Stimulated activated naive CD8-positive, alpha-beta T cell treated with anti-CD3 and anti-CD28 coated beads, Interleukin-15, amount 100 ng/mL, for 72 hours (primary cell): ENCODE data around the gene CCNO.
A peak's percentile ranks its signal among the peaks of the same experiment; 100 is the strongest.

ENCODE experiments used
- ATAC-seq: fragments of 150-1000 bp; cut with Tn5 transposase; 2 replicates; pipeline ENCODE4 v1.10.0; 2021; ENCODE audit warnings: mild to moderate bottlenecking, moderate library complexity
- DNase-seq, 2 donors: peaks; one replicate each; pipeline ENCODE4 v3.0.0; 2021 to 2022
- H3K27ac Mint-ChIP-seq, 2 donors: one replicate each; pipeline ENCODE4 v1.8.0; 2022; ENCODE audit warnings: mild to moderate bottlenecking in 2 of 2, mixed read lengths in 2 of 2, moderate library complexity in 2 of 2
- H3K27me3 Mint-ChIP-seq: one replicate; pipeline ENCODE4 v1.8.0; 2022; ENCODE audit warnings: mixed read lengths
- H3K4me1 Mint-ChIP-seq: one replicate; pipeline ENCODE4 v1.8.0; 2022; ENCODE audit warnings: mild to moderate bottlenecking, mixed read lengths
- H3K4me3 Mint-ChIP-seq, 2 donors: one replicate each; pipeline ENCODE4 v1.8.0; 2022; ENCODE audit warnings: mild to moderate bottlenecking in 2 of 2, mixed read lengths in 2 of 2, moderate library complexity in 1 of 2
- H3K9me3 Mint-ChIP-seq, 2 donors: one replicate each; pipeline ENCODE4 v1.8.0; 2022; ENCODE audit warnings: mixed read lengths in 2 of 2

Gene CCNO

DNA sequence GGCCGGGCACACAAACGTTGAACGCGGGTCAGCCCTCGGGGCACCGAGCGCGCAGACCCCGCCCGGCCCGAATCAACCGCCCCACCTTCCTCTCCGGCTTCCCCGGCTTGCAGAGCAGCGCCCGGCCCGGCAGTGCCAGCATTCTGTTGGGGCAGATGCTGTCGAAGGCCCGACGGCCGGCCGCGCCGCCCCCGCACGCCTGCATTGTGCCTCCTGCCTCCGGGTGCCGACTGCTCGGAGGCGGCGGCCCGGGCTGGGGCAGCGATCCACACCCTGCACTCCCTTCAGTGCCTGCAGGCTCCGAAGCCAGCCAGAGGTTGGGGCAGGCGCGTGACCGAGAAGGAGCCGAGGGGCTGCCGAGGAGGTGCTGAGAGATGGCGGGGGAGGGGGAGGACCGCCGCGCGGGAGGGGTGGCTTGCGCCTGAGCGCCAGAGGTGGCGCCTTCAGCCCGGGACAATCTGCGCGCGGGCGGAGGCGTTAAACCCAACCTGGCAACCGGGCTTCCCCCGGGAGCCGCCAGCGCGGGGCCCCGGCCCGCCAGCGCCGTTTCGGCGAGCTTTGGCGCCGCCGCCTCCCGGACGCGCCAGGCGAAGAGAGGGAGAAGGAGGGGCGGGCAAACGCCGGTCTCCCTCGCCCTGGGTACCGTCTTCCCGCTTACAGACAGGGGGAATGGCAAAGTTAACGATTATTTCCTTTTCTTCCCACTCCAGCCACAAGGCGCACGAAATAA lies 6.3 kb downstream of the CCNO start, which contains the start of gene MCIDAS:
TSS of gene MCIDAS (minus strand) at position 382 of the 730 bp plus-strand sequence. CDS start at position 205, 177 bp downstream.
- Mint-ChIP-seq H3K9me3 (no peaks in the 10 kb centered on the region), H3K27ac (no peak within 1 kb of the TSS), H3K4me3 (peak within 1 kb of the TSS; percentile 82 to 84), H3K4me1 (peaks cover 71% of the 10 kb centered on the region), H3K27me3 (peaks cover 94% of the 10 kb centered on the region)
- ATAC-seq, result peak; percentile 71
- DNase-seq, result peak; percentile 72 to 83

DNA sequence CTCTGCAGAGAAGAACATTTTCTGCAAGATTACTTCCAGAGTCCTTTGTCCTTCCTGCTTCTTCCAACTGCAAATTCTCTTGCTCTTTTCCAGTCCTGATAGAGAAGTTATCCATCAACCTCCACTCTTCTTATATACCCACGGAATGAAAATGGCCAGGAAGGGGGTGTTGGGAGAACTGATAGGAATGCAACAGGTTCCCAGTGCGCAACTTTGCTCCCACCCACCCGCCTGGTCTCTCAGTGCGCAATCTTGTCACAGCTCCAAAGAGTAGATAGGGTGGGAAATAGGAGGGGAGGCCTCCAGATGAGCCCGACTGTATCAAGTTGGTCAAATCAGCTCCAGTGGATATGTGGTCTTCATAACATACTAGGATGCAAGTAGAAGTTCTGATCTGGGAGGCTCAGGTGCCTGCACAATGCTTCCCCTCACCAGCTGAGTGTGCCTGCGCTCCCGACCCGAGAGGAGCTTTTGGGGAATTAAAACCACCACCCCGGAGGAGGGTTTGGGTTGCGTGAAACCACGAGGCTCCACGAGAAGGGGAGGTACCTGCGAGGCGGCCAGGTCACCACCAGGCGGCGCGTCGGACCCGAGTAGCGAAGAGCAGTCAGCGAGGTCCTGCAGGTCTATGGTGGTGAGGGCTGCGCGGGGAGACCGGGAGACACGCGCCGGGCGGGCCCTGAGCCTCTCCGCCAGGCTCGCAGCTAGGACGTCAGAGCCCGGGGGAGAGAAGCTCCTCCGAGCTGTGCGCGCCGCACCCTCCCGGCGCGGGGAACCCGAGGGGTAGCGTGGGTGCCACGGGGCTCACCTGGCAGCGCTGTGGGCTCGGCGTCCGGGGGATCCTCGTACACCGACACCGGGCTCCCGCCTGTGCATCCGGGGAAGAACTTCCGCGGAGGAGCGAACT lies 7.1 kb downstream of the CCNO start:
- H3K27ac Mint-ChIP-seq, result no peak overlapping the region
- peak overlapping the region; percentile 82 to 84 for H3K4me3 Mint-ChIP-seq
- ATAC-seq, result peak; percentile 81
- peak; percentile 84 for DNase-seq
- peaks cover 66% of the 10 kb centered on the region for H3K4me1 Mint-ChIP-seq
- H3K9me3 Mint-ChIP-seq, result no peaks in the 10 kb centered on the region
- peaks cover 94% of the 10 kb centered on the region for H3K27me3 Mint-ChIP-seq

GRCh38 chr5:55225346-55225745 lies 8.1 kb downstream of the CCNO start:
- H3K4me1 Mint-ChIP-seq, result peaks cover 69% of the 10 kb centered on the region
- no peak for ATAC-seq
- DNase-seq, result no peak
- peaks cover 94% of the 10 kb centered on the region for H3K27me3 Mint-ChIP-seq
- no peaks in the 10 kb centered on the region for H3K9me3 Mint-ChIP-seq
- no peak overlapping the region for H3K27ac Mint-ChIP-seq
- no peak overlapping the region for H3K4me3 Mint-ChIP-seq

DNA sequence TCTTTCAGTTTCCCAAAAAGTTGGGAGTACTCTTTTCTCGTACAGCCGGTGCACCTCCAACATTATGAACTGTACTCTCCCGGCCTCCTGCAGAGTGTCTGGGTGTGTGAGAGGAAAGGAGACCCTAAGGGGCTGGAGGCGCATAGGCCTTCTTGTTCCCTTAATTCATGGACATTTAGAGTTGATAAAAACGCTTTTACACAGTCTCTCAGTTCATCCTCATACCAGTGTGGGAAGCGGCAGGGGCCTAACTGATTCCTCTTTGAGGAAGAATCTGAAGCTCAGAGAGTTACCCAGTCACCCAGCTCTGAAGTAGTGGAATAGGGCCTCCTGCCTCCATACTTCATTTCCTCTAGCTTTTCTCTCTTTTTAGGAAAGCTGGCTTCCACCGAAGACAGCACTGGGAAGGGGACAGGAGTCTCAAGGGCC lies 9.6 kb downstream of the CCNO start:
- no peak for DNase-seq
- no peak for ATAC-seq
- H3K27ac Mint-ChIP-seq, result no peak overlapping the region
- H3K4me1 Mint-ChIP-seq, result peaks cover 63% of the 10 kb centered on the region
- H3K27me3 Mint-ChIP-seq, result peaks cover 93% of the 10 kb centered on the region
- H3K9me3 Mint-ChIP-seq, result no peaks in the 10 kb centered on the region
- H3K4me3 Mint-ChIP-seq, result peak overlapping the region; percentile 55 to 71

DNA sequence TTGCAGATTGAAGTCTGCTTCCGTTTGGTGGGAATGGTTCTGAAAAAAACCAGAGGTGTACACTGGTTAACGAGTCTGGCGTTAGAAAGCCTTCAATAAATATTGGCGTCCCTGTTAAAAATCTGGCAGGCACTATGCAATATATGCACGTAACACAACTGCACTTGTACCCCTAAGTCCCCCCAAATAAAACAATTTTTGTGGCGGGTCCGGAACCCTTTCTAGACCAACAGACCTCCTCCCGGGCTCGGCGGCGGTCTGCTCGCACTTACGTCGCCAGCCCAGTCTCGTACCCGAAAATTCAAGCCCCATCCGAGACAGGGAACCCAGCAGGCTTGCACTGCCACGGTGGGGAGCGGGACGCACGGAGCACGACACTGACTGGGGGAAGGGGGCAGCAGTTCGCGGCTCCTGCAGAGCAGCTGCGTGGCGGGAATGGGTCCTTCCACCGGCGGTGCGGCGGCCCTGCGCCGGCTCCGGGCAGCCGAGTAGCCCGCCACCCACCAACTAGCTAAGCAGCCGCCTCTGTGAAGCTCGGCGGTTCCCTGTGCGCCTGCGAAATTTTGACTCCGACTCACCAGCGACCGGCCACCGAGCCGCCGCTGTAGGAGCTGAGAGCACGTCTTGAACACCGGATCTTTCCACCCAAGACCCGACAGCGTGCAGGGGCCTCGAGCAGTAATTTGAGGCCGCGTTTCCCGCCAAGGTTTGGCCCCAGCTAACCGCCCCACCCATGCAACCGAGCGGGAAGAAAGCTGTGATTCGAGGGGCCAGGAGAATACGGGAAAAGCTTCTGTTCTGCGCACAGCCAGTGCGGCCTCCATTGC lies 10.2 kb downstream of the CCNO start:
- ATAC-seq, result no peak
- no peak overlapping the region for H3K27ac Mint-ChIP-seq
- DNase-seq, result peak in 1 of 2 donors; percentile 29
- peaks cover 56% of the 10 kb centered on the region for H3K4me1 Mint-ChIP-seq
- H3K27me3 Mint-ChIP-seq, result peaks cover 93% of the 10 kb centered on the region
- H3K9me3 Mint-ChIP-seq, result no peaks in the 10 kb centered on the region
- peak overlapping the region; percentile 55 to 71 for H3K4me3 Mint-ChIP-seq

DNA sequence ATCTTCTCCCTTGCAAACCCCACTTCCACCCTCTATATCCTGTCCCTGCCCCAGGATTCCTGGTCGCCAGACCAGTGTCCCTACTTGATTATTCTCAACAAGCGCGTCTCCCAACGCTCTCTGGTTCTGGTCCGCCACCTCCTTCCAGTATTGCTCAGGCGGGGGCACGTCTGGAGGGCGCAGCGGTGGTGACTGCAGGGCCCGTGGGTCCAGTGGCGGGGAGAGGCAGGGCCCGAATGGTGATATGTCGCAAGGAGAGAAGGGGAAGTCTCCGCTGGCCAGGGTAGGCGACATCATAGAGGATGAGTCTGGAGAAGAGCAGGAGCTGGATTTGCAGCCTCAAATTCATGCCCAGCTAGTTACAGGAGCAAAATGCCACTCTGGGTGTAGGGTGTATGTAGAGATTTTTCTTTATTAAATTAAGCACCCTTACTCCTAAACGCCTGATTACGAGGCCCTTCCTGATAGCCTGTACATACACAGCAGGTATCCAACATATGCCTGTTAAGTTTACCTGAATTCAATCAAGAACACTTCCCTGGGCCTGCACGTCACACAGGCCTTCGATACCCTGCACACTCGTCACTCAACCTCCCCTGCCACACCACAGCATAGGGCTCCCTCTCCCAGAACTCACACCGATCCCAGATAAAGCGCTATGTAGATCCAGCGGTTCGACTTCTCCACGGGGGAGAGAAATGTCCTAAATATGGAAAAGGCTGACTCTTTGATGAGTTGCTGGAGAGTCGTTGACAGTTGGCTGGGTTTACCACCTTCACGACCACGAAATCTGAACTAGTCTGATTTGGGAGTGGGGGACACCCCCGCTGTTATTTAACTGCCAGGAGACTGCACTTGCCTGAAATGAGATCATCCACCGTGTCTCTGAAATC lies 11.1 kb downstream of the CCNO start:
- H3K4me3 Mint-ChIP-seq, result peak overlapping the region; percentile 49 to 55
- H3K27me3 Mint-ChIP-seq, result peaks cover 93% of the 10 kb centered on the region
- DNase-seq, result no peak
- no peaks in the 10 kb centered on the region for H3K9me3 Mint-ChIP-seq
- H3K4me1 Mint-ChIP-seq, result peaks cover 48% of the 10 kb centered on the region
- H3K27ac Mint-ChIP-seq, result no peak overlapping the region
- ATAC-seq, result no peak

DNA sequence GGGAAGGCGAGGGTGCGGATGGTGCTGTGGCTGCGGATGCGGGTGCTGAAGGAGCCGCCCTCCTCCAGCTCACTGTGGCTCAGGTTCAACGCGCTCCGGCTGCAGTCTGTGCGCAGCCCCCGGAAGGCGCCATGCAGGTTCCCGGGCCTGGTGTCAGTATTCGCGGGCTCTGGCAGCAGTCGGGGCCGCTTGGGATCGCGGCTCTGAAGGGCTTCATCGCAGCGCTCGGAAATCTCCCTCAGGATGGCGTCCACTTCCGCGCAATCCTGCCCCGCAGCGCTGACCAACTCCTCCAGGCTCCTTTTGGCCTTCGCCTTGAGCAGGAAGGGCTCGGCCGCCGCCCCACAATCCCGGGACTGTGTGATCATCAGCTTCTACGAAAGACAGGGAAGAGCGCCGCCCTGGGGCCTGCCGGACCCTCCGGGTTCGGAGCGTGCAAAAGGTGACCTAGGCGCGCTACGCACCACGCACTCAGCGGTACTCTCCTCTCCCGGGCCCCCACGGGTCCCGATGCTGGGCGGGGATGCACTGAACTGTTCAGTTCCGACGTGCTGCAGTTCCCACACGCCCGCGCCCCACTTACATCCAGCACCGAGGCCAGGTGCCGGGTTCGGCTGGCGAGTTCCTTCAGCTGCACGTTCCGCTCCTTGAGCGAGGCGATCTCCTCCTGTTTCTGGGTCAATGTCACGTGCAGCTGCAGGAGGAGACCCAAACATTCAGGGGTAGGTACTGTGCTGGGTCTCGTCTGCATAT lies 12.8 kb downstream of the CCNO start:
- DNase-seq, result peak in 1 of 2 donors; percentile 20
- no peak overlapping the region for H3K27ac Mint-ChIP-seq
- peak; percentile 57 for ATAC-seq
- H3K9me3 Mint-ChIP-seq, result no peaks in the 10 kb centered on the region
- H3K27me3 Mint-ChIP-seq, result peaks cover 86% of the 10 kb centered on the region
- peaks cover 39% of the 10 kb centered on the region for H3K4me1 Mint-ChIP-seq
- peak overlapping the region; percentile 79 to 90 for H3K4me3 Mint-ChIP-seq

GRCh38 chr5:55219770-55220169 lies 13.6 kb downstream of the CCNO start:
- Mint-ChIP-seq H3K4me3 (peak overlapping the region in 1 of 2 donors; percentile 90), H3K27ac (no peak overlapping the region), H3K4me1 (peaks cover 39% of the 10 kb centered on the region), H3K27me3 (peaks cover 78% of the 10 kb centered on the region), H3K9me3 (no peaks in the 10 kb centered on the region)
- ATAC-seq, result no peak
- no peak for DNase-seq

DNA sequence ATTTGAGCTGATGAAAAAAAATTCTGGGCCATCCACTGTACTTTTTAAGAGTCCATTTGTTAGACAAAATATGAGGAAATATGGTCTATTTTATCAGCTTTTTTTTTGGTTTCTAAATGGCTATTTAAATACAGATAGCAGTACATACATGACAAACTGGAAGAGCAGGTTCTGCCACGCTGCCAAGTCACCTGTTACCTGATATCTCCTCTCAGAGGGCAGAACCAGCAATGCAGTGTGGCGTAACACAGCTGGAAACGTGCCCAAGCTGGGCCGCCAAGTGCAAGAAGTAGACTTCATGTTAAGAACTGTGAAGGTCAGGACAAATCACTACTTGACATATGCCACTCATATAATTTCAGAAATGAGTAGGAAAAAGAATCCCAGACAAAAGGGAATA lies 14.4 kb downstream of the CCNO start:
- Mint-ChIP-seq H3K27me3 (peaks cover 70% of the 10 kb centered on the region), H3K27ac (no peak overlapping the region), H3K4me3 (no peak overlapping the region), H3K9me3 (no peaks in the 10 kb centered on the region), H3K4me1 (peaks cover 37% of the 10 kb centered on the region)
- ATAC-seq, result no peak
- no peak for DNase-seq

- Mint-ChIP-seq H3K4me3 (no peak overlapping the region), H3K4me1 (peaks cover 6% of the 10 kb centered on the region), H3K27me3 (peaks cover 32% of the 10 kb centered on the region), H3K27ac (no peak overlapping the region), H3K9me3 (no peaks in the 10 kb centered on the region)
- ATAC-seq, result no peak
- no peak for DNase-seq
These were observed 22.1 kb downstream of the CCNO start for GRCh38 chr5:55211184-55211874.

DNA sequence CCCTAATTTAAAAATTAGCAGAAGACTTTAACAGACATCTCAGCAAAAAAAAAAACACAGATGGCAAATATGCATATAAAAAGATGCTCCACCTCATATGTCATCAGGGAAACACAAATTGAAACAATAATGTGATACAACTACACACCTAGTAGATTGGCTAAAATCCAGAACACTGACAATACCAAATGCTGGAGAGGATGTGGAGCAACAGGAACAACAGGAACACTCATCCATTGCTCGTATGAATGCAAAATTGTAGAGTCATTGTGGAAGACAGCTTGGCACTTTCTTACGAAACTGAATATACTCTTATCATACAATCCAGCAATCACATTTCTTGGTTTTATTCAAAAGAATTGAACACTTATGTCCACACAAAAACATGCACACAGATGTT lies 28.4 kb downstream of the CCNO start:
- Mint-ChIP-seq H3K9me3 (no peaks in the 10 kb centered on the region), H3K27me3 (peaks cover 59% of the 10 kb centered on the region), H3K4me1 (peaks cover 8% of the 10 kb centered on the region), H3K27ac (no peak overlapping the region), H3K4me3 (no peak overlapping the region)
- ATAC-seq (no peak), DNase-seq (no peak)

DNA sequence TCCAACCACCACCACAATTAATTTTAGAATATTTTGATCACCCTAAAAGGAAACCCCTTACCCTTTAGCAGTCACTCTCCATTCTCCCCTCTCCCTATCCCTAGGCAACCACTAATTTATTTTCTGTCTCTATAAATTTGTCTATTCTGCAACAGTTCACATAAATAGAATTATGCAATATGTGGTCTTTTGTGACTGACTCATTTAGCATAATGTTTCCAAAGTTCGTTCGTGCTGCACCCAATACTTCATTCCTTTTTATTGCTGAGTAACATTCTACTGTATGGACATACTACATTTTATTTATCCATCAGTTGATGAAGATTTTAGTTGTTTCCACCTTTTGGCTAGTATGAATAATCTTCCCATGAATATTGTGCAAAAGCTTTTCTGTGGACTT lies 42.2 kb downstream of the CCNO start:
- ATAC-seq, result no peak
- Mint-ChIP-seq H3K4me1 (no peaks in the 10 kb centered on the region), H3K27ac (no peak overlapping the region), H3K9me3 (no peaks in the 10 kb centered on the region), H3K4me3 (no peak overlapping the region), H3K27me3 (peaks cover 62% of the 10 kb centered on the region)
- DNase-seq, result no peak

GRCh38 chr5:55188656-55189540 lies 44.5 kb downstream of the CCNO start:
- Mint-ChIP-seq H3K27me3 (peaks cover 71% of the 10 kb centered on the region), H3K4me1 (no peaks in the 10 kb centered on the region), H3K4me3 (no peak overlapping the region), H3K9me3 (no peaks in the 10 kb centered on the region), H3K27ac (no peak overlapping the region)
- DNase-seq (no peak), ATAC-seq (no peak)
